Stimulated activated CD4-positive, alpha-beta T cell treated with anti-CD3 and anti-CD28 coated beads, Interleukin-12 subunit alpha, Interleukin-12 subunit beta, amount 100 ng/mL, for 48 hours (primary cell): ENCODE data around the gene PSMC6.
"Not testable (repeated sequence)": the region's sequence is repeated elsewhere in the genome, so short reads cannot be mapped to it uniquely, and the experiment has no call there.

Experiments
- DNase-seq, 3 donors: peaks; one replicate each; pipeline ENCODE4 v3.0.0-alpha.2; 2020; ENCODE audit warnings: low read depth in 2 of 3, low spot score in 1 of 3

Gene PSMC6

GRCh38 chr14:52716155-52716554 is 9.2 kb downstream of the PSMC6 start:
- no peak for DNase-seq

GRCh38 chr14:52723514-52724359 is 16.7 kb downstream of the PSMC6 start:
- no peak for DNase-seq

DNA sequence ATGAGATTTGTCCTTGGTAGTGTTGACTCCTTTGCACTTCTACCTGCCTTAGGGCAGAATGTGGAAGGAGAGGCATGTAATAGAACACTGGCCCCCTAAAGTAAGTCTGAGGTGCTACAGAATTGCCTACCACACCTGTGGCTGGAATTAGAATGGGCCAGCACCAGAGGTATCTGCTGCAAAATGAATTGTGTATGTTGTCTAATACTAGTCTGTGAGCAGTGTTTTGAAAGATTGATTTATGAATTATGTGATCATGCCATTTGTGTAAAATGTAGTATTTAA is 17.3 kb downstream of the PSMC6 start:
- DNase-seq = no peak

DNA sequence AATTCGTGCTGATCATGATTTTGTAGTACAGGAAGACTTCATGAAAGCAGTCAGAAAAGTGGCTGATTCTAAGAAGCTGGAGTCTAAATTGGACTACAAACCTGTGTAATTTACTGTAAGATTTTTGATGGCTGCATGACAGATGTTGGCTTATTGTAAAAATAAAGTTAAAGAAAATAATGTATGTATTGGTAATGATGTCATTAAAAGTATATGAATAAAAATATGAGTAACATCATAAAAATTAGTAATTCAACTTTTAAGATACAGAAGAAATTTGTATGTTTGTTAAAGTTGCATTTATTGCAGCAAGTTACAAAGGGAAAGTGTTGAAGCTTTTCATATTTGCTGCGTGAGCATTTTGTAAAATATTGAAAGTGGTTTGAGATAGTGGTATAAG is 20.5 kb downstream of the PSMC6 start:
- DNase-seq = not testable (repeated sequence)

GRCh38 chr14:52729035-52729434 is 22.0 kb downstream of the PSMC6 start:
- DNase-seq = not testable (repeated sequence)

GRCh38 chr14:52729585-52729924 is 22.6 kb downstream of the PSMC6 start:
- no peak for DNase-seq

GRCh38 chr14:52729925-52730708 is 23.1 kb downstream of the PSMC6 start, which contains the start of gene STYX:
Gene STYX (plus strand): TSS chr14:52730166. CDS start chr14:52730475, 309 bp downstream.
- peak; percentile 96 to 99 (median 96) for DNase-seq

GRCh38 chr14:52730709-52731111 is 23.7 kb downstream of the PSMC6 start:
- no peak for DNase-seq

DNA sequence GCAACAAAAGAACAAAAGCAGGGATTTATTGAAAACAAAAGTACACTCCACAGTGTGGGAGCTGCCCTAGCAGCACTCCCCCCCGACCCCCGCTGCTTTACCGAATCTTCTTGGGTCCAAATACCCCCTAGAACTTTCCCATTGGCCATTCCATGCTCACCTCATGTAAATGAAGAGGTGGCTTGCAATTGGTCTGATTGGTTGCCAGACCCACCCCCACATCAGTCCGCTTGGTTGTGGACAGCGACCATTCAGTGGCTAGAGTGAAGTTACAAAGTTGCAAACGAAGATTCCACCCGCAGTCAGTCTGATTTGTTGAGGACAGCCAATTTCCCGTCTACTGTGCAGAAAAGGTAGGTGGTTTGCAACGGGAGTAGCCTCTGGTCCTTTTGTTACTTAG is 26.8 kb downstream of the PSMC6 start:
- no peak for DNase-seq

DNA sequence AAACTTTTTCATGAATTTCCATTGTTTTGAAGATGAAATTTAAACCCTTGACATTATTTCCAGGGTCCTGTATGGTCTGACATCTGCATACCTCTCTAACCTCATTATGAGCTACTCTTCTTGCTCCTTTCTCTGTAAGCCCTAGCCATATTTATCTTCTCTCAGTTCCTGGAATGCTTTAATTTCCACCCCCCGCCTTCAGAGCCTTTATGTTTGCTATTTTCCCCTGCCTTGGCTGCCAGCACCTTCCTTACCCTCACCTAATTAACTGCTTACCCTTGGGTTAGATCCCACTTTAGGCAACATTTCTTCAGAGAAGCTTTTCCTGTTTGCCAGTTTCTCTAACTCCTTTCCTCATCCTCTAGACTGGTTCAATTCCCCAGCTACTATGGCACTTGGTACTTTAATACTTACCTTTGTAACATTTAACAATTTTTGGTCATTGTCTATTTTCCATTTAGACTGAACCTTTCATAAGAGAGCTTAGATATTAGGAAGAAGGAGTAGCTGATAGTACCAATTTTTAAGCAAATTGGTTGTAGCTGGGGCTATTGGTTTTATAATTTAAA is 29.0 kb downstream of the PSMC6 start:
- DNase-seq = no peak

- DNase-seq = no peak
These were observed 31.4 kb downstream of the PSMC6 start for GRCh38 chr14:52738409-52738808.

DNA sequence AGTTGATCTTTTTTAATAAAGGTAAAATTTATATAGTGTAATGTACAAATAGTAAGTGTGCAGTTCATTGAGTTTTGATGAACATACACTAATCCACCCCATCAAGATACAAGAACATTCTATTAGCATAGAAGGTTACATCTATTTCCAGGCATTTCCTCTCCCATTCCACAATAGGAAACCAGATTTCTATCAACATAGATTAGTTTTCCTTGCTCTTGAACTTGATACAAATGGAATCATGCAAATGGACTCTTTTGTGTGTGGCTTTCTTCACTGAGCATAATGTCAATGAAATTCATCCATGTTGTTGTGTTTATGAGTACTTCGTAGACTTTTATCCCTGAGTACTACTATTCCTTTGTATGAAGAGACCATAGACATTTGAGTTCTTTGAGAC is 33.8 kb downstream of the PSMC6 start:
- no peak for DNase-seq

DNA sequence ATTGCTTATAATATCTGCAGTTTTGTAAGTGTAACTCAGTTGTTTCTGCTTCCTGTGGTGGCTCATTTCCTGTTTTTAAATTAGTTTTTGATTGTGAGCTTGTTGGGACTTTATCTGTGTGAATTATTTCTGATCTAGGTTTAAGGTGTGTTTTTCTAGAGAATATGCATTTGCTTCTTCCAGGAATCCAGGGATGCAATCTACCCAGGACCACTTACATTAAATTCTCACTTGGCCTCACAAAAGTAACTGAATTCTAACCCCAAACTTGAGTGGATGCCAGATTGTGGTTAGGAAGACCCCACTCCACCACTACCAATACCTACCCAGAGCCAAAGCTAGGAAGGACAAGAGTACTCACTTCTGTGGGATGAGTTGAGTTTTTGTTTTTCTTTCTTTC is 34.9 kb downstream of the PSMC6 start:
- no peak for DNase-seq

- DNase-seq = no peak
These were observed 41.8 kb downstream of the PSMC6 start for GRCh38 chr14:52748647-52749292.

DNA sequence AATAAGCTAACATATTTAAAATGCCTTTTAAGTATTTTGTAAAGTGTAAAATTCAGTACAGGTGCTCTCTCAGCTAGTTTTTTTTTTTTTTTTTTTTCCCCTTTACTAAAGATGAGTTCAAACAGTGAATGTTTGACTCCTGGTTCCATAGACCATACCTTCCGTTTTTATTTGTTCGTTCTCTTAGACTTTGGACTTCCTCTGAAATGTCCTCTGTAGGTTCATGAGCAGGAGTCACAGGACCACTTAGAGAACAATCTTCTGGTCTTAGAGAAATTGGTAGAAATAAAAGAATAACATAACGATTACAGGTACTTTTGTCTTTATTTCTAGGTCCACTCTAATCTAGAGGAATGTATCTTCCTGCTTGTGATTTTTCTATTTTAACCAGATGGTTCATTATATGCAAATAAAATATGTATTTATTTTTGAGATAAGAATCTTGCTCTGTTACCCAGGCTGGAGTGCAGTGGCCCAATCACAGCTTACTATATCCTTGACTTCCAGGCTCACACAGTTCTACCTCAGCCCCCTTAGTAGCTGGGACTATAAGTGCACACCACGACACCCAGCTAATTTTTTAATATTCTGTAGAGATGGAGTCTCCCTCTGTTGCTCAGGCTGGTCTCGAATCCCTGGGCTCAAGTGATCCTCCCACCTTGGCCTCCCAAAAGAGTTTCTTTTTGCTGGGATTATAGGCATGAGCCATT is 48.8 kb downstream of the PSMC6 start:
- DNase-seq = no peak

DNA sequence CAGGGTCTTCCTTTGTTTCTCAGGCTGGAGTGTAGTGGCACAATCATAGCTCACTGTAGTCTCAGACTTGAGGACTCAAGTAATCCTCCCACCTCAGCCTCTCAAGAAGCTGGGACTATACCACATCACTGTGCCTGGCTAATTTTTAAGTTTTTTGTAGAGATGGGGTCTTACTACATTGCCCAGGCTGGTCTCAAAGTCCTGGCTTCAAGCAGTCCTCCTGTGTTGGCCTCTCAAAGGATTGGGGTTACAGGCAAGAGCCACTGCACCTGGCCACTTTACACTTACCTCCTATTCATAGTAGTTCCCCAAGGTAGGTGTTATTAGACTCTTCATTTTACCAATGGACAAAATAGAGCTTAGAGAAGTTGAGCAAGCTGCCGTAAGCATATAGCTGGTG is 52.1 kb downstream of the PSMC6 start:
- no peak for DNase-seq

DNA sequence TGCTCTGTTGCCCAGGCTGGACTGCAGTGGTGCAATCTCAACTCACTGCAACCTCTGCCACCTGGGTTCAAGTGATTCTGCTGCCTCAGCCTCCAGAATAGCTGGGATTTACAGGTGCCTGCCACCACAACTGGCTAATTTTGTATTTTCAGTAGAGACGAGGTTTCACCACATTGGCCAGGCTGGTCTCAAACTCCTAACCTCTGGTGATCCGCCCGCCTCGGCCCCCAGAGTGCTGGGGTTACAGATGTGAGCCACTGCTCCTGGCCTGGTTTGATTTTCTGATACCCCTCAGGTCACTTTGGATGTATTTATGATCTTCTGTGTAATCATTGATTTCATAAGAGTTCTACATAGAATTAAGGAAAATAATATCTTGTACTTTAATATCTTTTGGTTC is 55.9 kb downstream of the PSMC6 start:
- not testable (repeated sequence) for DNase-seq

GRCh38 chr14:52767058-52767833 is 60.2 kb downstream of the PSMC6 start:
- DNase-seq = no peak

DNA sequence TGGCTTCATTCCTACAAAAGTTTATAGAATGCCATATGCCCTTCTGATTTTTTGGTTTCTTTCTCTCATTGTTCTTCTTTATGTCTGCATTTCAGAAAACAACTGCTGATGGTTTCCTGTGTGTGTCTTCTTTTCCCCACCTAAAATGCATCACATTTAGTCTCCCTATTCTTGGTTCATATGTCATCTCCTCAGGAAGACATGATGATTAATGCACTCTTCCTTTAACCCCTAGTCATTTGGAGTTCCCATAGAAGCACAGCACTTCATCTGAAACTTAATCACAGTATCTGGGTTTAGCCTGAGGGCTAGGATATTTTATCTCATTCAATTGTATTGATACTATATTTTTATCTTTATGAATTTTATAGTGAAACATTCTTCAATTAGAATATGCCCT is 62.9 kb downstream of the PSMC6 start:
- no peak for DNase-seq

DNA sequence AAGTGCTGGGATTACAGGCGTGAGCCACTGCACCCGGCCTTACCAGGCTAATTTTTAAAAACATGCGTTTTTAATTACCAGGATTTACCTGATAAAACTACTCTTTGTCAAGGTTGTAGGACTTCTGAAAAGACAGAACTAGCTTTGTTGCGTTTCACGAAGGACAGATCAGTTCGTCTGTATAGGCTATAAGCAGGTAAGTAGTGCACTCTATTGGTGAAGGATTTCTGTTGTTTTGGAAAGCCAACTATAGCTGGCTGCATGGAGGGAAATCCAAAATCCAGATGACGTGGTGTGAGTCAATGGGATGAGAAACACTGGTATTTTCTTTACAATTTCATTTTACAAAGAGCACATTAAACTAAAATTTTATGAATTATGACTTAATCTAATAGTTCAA is 69.8 kb downstream of the PSMC6 start:
- DNase-seq = no peak
